Inferior parietal cortex (tissue), 1 donor: ENCODE results near the gene CSH1.
"Not testable (repeated sequence)": the region's sequence is repeated elsewhere in the genome, so short reads cannot be mapped to it uniquely, and the experiment has no call there.

Experiments used
- DNase-seq: peaks from one replicate; pipeline ENCODE4 v3.0.0-alpha.2; 2016; ENCODE audit errors: extremely low spot score

Gene CSH1

GRCh38 chr17:63896524-63897354 lies at the start of gene CSH1:
Gene CSH1, minus strand, starts transcription at chr17:63896574. Its CDS starts 63 bp downstream, at chr17:63896511.
- DNase-seq = not testable (repeated sequence)

DNA sequence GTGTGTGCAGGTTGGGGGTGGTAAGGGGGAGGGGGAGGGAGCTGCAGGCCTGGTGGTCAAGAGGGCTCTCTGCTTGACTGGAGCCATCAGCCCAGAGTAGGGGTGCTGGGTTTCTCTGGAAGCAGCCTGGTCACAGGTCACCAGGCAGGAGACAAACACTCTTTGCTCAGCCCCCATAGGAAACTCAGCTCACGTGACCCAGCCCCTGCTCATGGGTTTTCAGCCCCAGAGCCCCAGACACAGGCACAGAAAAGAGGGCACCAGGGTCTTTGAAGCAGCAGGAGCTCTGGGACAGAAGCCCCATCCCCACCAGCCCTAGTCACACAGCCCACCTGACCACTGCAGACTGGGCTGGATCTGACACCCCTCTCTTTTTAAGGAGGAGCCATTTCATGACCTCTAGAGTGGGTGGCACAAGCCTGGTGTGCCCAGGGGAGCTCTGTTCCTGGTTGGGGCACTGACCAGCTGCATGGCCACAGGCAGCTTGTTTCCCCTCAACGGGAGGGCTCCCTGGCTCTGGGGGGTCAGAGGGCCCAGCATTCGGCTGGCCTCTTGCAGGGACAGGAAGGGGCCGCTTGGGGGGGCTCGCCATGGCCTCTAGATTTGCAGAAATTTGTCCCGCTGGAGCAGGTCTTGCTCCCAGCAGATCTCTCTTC lies 49.5 kb upstream of the CSH1 start:
- DNase-seq = no peak

GRCh38 chr17:63944736-63945499 lies 48.5 kb upstream of the CSH1 start:
- no peak for DNase-seq

DNA sequence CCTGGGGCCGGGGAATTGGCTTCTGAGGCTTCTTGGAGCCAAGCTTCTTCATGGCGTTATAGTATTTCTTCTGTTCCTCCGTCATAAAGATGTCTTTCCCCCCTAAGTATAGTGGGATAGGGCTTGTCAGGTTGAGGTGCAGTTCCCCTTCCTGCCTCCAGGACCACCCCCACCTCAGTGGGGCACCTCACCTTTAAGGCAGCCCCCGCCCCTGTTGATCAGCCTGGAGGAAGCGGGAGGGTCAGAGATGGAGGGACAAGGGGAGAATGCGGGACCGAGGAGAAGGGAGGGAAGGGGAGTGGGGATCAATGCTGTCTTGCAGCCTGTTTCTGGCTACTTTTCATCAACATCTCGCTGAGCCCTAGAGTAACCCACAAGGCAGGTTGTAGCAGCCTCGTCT lies 47.4 kb upstream of the CSH1 start:
- DNase-seq = no peak

DNA sequence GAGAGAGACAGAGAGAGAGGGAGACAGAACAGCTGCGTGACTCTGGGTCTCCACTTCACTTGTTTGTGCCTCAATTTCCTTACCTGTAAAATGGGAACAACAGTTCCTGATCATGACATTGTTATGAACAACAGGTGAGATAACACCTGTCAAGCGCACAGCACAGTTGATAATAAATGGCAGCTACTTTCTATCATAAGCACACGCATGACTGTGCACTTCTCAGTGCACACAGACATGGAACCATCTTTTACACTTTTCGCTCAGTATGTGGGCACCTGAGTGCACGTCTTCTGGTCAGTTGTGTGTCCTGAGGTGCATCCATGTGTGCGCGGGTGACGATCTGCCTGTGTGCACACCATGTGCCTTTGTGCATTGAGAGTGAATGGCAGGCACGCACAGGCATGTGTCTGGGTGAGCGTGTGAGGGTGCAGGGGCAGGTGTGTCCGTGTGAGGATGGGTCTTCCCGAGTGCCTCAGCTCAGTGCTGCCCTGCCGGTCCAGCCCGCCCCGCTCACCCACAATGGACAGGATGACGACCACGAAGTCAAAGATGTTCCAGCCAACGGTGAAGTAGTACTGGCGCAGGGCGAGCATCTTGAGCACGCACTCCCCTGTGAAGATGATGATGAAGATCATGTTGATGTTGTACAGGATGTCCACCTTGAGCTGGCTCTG lies 46.1 kb upstream of the CSH1 start:
- no peak for DNase-seq

DNA sequence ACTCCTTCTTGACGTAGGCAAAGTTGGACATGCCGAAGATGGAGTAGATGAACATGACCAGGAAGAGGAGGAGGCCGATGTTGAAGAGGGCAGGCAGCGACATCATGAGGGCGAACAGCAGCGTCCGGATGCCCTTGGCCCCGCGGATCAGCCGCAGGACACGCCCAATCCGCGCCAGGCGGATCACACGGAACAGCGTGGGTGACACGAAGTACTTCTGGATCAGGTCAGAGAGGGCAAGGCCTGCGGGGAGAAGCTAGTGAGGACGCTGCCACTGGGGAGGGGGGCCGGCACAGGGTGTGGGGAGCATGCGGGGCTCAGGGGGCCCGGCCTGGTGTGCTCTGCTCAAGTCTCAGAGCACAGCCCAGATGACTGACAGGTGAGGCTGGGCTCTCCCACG lies 45.4 kb upstream of the CSH1 start:
- no peak for DNase-seq

DNA sequence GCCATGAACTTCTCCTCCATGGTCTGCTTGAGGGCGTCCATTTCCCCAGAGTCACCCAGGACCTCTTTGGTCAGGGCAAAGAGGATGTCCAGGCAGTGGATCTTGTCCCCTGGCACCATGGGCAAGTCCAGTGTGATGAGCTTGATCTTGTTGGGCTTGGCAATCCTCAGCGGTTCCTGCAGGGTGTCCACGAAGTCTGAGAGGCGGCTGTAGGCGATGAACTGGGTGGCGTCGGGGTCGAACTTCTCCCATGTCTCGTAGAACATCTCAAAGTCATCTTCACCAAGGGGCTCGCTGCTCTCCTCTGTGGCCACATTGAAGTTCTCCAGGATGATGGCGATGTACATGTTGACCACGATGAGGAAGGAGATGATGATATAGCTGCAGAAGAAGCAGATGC lies 44.8 kb upstream of the CSH1 start:
- no peak for DNase-seq

DNA sequence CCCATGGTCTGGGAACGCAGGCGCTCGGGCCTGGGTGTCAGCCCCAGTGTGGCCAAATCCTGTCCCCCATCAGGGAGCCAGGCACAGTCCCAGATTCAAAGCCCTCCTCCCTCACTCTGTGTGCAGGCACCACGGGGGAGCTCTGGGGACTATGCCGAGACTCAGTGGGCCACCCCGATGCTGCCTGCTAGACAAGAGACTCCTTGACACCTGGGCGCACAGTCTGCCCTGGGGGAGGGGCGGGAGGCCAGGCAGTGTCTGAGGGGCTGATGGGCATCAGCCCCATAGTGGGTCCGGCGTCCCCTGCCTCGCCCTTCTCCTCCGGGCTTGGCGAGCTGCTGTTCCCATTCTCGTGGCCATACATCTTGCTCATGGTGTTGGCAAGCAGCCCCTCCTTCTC lies 44.2 kb upstream of the CSH1 start:
- DNase-seq = no peak

GRCh38 chr17:63939884-63940283 lies 43.5 kb upstream of the CSH1 start:
- no peak for DNase-seq

DNA sequence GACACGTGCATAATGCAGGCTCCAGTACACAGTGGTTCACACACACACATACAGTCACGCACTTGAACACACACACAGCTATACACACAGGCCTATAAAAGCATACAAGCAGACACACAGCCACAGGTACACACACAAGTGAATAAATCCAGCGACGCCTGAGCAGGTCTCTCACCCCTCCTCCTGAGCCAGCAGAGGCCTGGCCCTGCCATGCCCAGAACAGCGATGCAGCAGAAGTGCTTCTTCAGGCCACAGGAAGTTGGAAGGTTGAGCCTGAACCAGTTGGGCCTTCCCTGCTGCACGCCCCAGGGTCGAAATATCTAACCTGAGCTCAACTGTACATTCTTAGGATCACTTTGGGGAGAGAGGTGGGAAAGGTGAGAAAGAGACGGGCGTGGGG lies 43.0 kb upstream of the CSH1 start:
- no peak for DNase-seq

GRCh38 chr17:63937920-63938319 lies 41.5 kb upstream of the CSH1 start:
- no peak for DNase-seq

GRCh38 chr17:63937319-63937718 lies 40.9 kb upstream of the CSH1 start:
- DNase-seq = no peak

- no peak for DNase-seq
Observed at GRCh38 chr17:63934183-63935112, 38.1 kb upstream of the CSH1 start.

GRCh38 chr17:63933598-63933997 lies 37.2 kb upstream of the CSH1 start:
- no peak for DNase-seq

DNA sequence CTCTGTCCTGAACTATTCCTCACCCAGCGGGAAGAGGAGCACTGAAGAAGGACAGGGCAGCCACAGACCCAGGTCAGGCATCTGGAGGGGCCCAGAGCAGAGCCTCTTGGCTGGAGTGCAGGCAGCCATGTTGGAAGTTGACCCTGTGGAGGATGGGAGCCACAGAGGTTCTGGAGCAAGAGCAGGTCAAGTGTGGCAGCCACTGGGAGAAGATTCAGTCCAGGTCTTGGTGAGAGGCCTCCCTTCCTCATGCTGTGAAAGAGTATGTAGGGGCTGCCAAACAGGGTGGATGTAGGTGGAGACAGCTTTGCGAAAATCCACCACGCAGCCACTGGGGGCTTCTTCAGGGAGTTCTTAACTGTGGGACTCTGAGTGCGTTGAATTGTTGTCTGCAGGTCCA lies 36.3 kb upstream of the CSH1 start:
- no peak for DNase-seq

DNA sequence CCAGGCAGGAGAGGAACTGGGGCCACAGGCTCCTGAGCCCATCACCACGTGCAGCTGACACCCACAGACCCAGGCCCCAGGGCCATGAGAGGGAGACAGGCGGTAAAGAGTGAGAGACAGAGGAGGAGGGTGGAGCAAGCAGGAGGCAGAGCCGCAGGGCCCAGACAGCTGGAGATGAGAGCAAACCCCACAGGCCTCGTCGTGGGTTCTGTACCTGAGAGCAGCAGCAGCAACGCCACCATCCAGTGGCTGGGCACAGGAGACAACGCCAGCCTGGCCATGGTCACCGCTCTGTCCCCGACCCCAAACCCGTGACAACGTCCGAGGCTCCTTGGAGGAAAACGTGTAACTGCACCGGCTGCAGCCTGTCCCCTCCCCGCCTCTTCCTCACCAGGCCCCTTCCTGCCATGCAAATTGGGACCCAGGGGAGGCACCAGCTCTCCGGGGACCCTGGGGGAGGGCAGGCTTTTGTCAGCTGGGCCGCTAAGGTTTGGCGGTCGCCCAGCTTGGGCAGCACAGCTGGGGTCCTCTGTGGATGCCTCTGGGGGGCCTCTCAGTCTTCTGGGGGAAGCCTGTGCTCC lies 35.7 kb upstream of the CSH1 start, which contains the start of gene CD79B:
Gene CD79B (minus strand): TSS at position 351 of the 581 bp plus-strand sequence. CDS start 70 bp downstream, at position 281.
- DNase-seq = no peak

GRCh38 chr17:63930951-63931575 lies 34.7 kb upstream of the CSH1 start:
- no peak for DNase-seq

GRCh38 chr17:63929860-63930766 lies 33.7 kb upstream of the CSH1 start:
- no peak for DNase-seq
